HG03575 (cell line): ENCODE results near the gene ACSF3.
"Not testable (repeated sequence)": the region's sequence is repeated elsewhere in the genome, so short reads cannot be mapped to it uniquely, and the experiment has no call there.

Experiments
- ATAC-seq: cut with Tn5 transposase; IDR thresholded peaks from one replicate; pipeline ENCODE4 v1.9.1; 2021; ENCODE audit not compliant: unreplicated experiment, insufficient number of reproducible peaks, low FRiP score; ENCODE audit errors: extremely low read depth

The ACSF3 gene

DNA sequence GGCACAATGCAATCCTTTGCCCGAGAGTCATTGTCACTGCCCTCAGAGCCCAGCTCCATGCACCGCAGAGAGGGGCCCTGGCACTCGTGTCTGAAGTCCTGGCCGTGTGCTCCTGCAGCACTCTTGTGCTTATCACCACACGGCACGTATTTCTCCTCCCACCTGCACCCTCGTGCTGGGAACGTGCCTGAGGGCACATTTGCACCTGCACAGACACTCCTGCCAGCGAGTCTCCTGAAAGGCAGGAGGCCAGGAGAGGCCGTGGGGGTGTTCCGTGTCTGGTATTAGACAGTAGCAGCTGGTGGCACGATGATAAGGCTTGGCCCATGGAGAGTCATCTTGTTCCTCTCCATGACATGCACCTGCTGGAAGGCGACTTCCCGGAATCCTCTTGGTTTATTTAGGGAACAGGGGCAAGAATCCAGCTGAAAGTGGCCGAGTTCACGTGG, 3.4 kb upstream of the ACSF3 start:
- no peak for ATAC-seq

GRCh38 chr16:89090669-89091426, 2.8 kb upstream of the ACSF3 start:
- ATAC-seq = no peak

- ATAC-seq = no peak
Observed at GRCh38 chr16:89092013-89092412, 1.6 kb upstream of the ACSF3 start.

GRCh38 chr16:89093252-89093601, 425 bp upstream of the ACSF3 start:
- not testable (repeated sequence) for ATAC-seq

DNA sequence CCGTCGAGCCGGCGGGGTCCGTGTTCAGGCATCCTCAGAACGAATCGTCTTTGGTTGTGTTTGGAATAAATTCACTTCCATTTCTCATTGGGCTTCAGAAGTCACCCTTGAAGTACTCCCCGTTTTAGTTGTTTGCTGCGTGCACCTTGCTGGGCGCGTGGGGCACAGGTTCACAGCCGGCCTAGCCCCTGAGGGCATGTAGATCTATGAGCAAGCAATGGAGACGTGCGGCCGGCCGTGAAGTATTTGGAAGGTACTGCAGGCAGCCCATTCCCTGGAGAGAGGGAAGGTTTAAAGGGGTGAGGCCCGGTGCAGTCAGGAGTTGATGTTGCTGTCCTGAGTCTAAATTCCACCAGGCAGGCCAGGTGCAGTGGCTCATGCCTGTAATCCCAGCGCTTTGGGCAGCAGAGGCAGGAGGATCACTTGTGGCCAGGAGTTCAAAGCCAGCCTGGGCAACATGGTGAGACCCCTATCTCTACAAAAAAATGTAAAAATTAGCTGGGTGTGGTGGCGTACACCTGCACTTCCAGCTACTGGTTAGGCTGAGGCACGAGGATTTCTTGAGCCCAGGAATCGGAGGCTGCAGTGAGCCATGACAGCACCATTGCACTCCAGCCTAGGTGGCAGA, 714 bp downstream of the ACSF3 start:
- no peak for ATAC-seq

GRCh38 chr16:89094880-89095258, 1.2 kb downstream of the ACSF3 start:
- ATAC-seq = no peak

DNA sequence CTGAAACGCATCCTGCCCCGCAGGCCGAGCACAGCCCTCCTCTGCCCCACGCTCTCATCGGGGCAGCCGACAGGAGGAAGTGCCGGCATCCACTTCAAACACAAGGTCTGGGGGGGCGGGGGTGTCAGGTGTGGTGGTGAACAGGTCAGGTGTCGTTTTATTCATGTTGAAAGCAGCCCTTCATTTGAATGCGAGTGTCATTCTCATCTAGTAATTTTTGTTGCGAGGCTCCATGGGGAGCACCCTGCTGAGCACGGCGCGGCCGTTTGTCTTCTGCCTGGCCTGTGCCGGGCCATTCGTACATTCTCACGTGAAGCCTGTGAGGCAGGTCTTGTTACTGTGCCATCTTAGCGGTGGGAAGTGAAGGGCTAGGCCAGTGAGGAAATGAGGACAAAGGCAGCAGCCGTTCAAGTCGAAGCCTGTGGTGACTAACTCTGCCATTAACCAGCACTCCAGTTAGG, 1.9 kb downstream of the ACSF3 start:
- no peak for ATAC-seq

- no peak for ATAC-seq
Observed at GRCh38 chr16:89096042-89096717, 2.5 kb downstream of the ACSF3 start.

DNA sequence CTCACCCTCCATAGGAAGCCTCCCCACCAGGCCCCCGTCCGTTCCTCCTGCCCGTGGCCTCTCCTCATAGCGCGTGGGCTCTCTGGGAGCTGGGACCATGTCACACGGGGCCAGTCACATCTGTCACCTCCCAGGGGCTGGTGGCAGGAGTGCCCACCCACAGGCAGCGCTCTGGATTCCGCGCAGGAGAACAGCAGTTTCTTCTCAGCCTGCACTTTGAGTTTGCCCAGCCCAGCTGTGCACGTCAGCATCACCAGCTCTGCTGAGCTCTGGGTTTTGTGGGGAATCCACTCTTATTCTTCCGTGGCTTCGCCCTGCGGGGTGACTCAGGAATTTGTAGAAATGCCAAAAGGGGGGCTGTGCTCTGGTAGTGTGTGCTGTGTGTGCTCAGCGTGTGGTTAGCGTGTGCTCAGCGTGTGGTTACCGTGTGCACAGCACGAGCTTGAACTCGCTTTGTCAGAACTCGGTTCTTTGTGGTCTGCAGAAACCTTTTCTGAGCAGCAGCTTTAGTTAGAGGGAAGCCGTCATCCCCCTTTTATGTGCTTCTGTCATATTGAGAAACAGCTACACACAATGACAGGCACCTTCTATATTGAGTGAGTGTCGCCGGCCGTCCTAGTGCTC, 3.2 kb downstream of the ACSF3 start:
- ATAC-seq = no peak

DNA sequence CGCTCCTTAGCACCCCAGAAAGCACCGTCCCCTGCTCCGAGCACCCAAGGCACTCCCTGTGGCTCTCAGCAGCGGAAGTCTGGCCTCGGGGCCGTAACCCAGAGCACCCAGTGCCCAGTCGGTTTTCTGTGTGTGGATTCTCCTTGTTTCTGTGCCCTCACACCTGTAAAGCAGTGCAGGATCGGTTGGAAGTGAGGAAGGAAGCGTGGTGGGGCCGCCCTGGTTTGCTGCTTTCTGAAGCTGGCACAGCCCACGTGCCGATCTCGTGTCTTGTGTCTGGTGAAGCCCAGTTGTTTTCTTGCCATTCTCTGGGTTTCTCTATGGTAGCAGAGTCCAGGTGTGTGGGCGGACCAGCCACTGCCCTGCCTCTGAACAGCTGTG, 3.7 kb downstream of the ACSF3 start:
- ATAC-seq = no peak

DNA sequence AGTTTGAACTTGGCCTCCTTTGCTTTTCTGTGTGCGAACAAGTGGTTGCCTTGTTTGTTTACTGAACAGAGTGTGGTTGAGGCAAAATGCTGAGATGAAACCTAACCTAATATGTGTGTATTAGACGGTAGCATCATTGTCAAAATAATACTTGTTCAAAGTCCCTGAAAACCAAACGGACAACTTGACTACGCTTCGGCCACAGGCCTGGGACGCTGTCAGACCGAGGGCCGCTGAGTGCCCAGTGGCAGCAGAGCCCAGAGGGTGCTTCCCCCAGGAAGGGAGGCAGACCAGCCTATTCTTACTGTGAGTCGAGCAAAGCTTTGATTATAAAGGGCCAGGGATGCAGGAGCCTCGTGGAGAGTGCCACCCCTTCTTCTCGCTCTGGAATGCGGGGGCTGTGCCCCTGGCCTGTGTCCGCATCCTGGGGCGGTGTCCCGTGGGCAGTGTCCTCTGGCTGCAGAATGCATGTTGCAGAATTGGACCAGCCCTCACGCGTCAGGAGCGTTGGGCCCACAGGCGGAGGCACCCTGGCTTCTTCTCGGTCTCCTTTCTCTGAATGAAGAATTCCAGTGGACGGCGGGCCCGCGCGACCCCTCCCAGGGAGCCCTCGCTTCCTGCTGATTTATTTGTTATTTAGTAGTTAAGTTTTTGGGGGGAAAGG, 5.2 kb downstream of the ACSF3 start:
- no peak for ATAC-seq

GRCh38 chr16:89099905-89100304, 6.3 kb downstream of the ACSF3 start:
- no peak for ATAC-seq

DNA sequence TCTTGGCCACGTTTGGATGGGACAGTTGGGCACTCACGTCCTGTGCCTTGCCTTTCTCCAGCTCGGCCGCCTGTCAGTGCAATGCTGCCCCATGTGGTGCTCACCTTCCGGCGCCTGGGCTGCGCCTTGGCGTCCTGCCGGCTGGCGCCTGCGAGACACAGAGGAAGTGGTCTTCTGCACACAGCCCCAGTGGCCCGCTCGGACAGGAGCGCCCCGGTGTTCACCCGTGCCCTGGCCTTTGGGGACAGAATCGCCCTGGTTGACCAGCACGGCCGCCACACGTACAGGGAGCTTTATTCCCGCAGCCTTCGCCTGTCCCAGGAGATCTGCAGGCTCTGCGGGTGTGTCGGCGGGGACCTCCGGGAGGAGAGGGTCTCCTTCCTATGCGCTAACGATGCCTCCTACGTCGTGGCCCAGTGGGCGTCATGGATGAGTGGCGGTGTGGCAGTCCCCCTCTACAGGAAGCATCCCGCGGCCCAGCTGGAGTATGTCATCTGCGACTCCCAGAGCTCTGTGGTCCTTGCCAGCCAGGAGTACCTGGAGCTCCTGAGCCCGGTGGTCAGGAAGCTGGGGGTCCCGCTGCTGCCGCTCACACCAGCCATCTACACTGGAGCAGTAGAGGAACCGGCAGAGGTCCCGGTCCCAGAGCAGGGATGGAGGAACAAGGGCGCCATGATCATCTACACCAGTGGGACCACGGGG, 7.1 kb downstream of the ACSF3 start:
- ATAC-seq = no peak

DNA sequence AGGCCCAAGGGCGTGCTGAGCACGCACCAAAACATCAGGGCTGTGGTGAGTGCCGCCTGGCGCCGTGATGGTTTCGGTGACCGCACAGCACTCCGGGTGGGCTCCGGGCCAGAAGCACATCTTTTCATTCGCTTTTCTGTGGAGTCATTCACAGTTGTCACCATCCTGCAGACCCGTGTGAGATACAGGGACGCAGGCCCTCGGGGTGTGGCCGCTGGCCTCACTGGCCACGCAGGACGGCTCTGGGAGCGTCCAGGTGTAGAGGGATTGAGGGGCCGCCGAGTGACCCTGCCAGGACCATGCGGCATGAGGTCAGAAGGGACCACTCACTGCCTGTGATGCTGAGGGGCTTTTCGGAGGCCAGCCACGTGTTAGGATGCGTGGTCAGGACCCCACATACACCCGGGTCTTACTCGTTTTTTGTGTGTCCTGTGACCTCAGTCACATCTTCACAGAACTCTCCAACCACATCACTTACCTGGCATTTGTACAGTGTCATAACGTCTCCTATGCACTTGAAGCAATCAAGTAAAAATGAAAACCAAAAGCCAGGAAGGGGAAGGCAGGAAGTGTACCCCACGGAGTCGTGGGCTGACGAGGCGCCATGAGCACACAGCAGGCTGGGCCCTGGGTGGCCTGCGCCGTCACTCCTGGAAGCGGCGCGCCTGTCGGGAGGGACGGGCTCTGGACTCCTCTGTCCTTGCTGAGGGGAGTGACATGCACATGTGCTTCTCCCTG, 7.8 kb downstream of the ACSF3 start:
- no peak for ATAC-seq

DNA sequence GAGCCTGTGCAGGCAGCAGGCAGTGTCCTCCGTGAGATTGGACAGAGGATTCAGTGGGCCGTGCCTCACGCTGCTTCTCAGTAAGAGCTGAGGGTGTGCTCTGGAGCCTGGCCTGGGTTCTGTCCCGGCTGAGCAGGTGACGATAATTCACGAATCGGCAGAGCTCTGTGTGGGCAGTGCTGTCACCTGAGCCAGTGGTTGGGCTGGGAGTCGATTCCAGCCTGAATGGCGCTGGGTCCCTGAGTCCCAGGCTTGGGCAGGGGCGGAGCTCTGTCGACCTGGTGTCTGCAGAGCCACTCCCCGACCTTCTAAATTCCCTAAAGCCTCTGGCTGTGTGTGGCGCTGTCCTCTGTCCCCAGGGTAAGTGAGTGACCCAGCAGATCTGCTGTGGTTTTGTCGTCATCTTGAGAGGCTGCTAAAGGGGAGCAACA, 8.4 kb downstream of the ACSF3 start:
- ATAC-seq = no peak

DNA sequence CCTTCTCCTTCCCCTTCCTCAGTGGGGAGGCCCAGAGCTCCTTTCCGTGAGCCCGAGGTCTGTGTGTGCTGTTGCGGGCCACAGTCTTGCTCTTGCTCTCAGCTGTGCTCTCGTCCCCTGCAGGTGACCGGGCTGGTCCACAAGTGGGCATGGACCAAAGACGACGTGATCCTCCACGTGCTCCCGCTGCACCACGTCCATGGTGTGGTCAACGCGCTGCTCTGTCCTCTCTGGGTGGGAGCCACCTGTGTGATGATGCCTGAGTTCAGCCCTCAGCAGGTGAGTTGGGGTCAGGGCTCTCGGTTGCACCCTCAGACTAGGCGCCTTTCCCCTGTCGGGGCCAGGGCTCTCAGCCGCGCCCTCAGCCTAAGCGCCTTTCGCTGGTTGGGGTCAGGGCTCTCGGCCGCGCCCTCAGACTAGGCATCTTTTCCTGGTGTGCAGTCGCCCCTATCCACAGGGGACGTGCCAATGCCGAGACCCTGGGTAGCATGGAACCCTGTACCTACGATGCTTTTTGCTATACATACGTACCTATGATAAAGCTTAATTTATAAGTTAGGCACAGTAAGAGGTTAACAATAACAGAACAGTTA, 8.9 kb downstream of the ACSF3 start:
- ATAC-seq = no peak

- no peak for ATAC-seq
Observed at GRCh38 chr16:89103156-89103555, 9.5 kb downstream of the ACSF3 start.

GRCh38 chr16:89103781-89104180, 10.1 kb downstream of the ACSF3 start:
- no peak for ATAC-seq
